K562 (cell line): Measurements from ENCODE around the gene WDR18. TPM values are rescaled to one million over a fixed set of nuclear protein-coding genes. Genes with fewer than 3 reads are reported as not detected.

ENCODE experiments used
- ATAC-seq: fragments of 200-7000 bp; cut with Tn5 transposase; 3 replicates; pipeline ENCODE4 v1.9.1; 2020; ENCODE audit warnings: moderate library complexity
- BruUV-seq: library from RNA; stranded (reverse); fragments of 400-500 nt; replicated peaks from 2 replicates; lab custom pipeline; 2021; lab: Mats Ljungman, UMichigan
- CTCF ChIA-PET: fragments of 300-600 bp; formaldehyde crosslinking; extraction: SDS; loops from one replicate; lab custom pipeline; 2021; ENCODE audit warnings: low intra/inter-chr PET ratio; lab: Yijun Ruan, JAX
- POLR2A ChIA-PET: fragments of 300-600, 350-650 bp; sonication (Branson Sonifier 250); formaldehyde crosslinking; extraction: SDS; loops from one replicate; lab custom pipeline; 2021; ENCODE audit warnings: antibody characterized with exemption, inconsistent platforms; lab: Yijun Ruan, JAX
- DNase-seq, 4 experiments: peaks; one replicate each; pipeline versions ENCODE4 v3.0.0 to v3.0.0-alpha.2; 2011 to 2018; ENCODE audit warnings: low spot score in 3 of 4, mixed read lengths in 3 of 4; ENCODE audit errors: extremely low read depth in 1 of 4
- FAIRE-seq: peaks from 2 replicates; lab custom pipeline; 2011; peaks lifted over from hg19 to GRCh38; lab: Jason Lieb, UNC
- H2AFZ ChIP-seq: 2 replicates; pipeline ENCODE4 v1.6.0; 2011; ENCODE audit warnings: low read depth, low read length, control low read depth, inconsistent platforms
- H3K27ac ChIP-seq: fragments of 200-600 bp; 3 replicates; pipeline ENCODE4 v1.8.0; 2011; ENCODE audit warnings: low read depth, mild to moderate bottlenecking, control low read depth, inconsistent platforms, low read length, moderate library complexity, mixed read lengths; ENCODE audit errors: extremely low read depth
- H3K27me3 ChIP-seq, 2 experiments: fragments of 300-600 bp in 1 of 2; 2 replicates in 1 of 2; 3 replicates in 1 of 2; pipeline versions ENCODE4 v1.6.0 to v1.8.0; 2011; ENCODE audit warnings: inconsistent platforms in 2 of 2, low read length in 2 of 2, mild to moderate bottlenecking in 1 of 2, mixed read lengths in 1 of 2, moderate library complexity in 1 of 2; ENCODE audit not compliant: control insufficient read depth in 2 of 2, insufficient read depth in 2 of 2
- H3K36me3 ChIP-seq: fragments of 300-600 bp; 3 replicates; pipeline ENCODE4 v1.8.0; 2011; ENCODE audit warnings: mild to moderate bottlenecking, low read length, inconsistent platforms; ENCODE audit not compliant: control insufficient read depth, insufficient read depth
- H3K4me1 ChIP-seq, 2 experiments: fragments of 200-600 bp in 1 of 2; replicated peaks in 1 of 2; 2 replicates in 1 of 2; 3 replicates in 1 of 2; pipeline versions ENCODE4 v1.5.1 to v1.8.0; 2011; ENCODE audit warnings: inconsistent platforms in 2 of 2, low read length in 2 of 2, mild to moderate bottlenecking in 1 of 2, mixed read lengths in 1 of 2, moderate library complexity in 1 of 2; ENCODE audit not compliant: control insufficient read depth in 2 of 2, insufficient read depth in 2 of 2
- H3K4me2 ChIP-seq: 2 replicates; pipeline ENCODE4 v1.6.1; 2011; ENCODE audit warnings: low read length, control low read depth, inconsistent platforms, mixed read lengths; ENCODE audit not compliant: insufficient read depth
- H3K4me3 ChIP-seq: fragments of 200-600 bp; sonication (generic), shearing (Covaris generic); 2 replicates; pipeline ENCODE4 v1.5.1; 2016; ENCODE audit warnings: control low read depth, inconsistent platforms
- H3K79me2 ChIP-seq: fragments of 200-600 bp; 3 replicates; pipeline ENCODE4 v1.8.0; 2011; ENCODE audit warnings: low read length, inconsistent platforms; ENCODE audit not compliant: control insufficient read depth, insufficient read depth
- H3K9ac ChIP-seq, 2 experiments: 2 replicates each; pipeline versions ENCODE4 v1.6.0 to v1.6.1; 2011; ENCODE audit warnings: low read depth in 2 of 2, low read length in 2 of 2, control low read depth in 1 of 2, inconsistent platforms in 1 of 2, mild to moderate bottlenecking in 1 of 2, mixed read lengths in 1 of 2; ENCODE audit not compliant: insufficient read depth in 1 of 2
- H3K9me1 ChIP-seq: one replicate; pipeline ENCODE4 v1.6.0; 2011; ENCODE audit warnings: inconsistent platforms, mild to moderate bottlenecking, low read length, moderate library complexity; ENCODE audit not compliant: control insufficient read depth, insufficient read depth
- H3K9me3 ChIP-seq: replicated peaks from 2 replicates; pipeline ENCODE4 v1.5.1; 2011; ENCODE audit warnings: low read depth, low read length, inconsistent platforms; ENCODE audit not compliant: control insufficient read depth, insufficient read depth
- H4K20me1 ChIP-seq: replicated peaks from 2 replicates; pipeline ENCODE4 v1.6.1; 2011; ENCODE audit warnings: low read length, inconsistent platforms, mixed read lengths; ENCODE audit not compliant: control insufficient read depth, insufficient read depth
- ARID1B ChIP-seq: fragments of 450-650 bp; IDR thresholded peaks from 2 replicates; pipeline ENCODE4 v1.6.1; 2016; ENCODE audit warnings: antibody characterized with exemption, mild to moderate bottlenecking, inconsistent platforms
- ATF7 ChIP-seq: fragments of 450-650 bp; IDR thresholded peaks from 2 replicates; pipeline ENCODE4 v1.7.1; 2014; ENCODE audit warnings: mild to moderate bottlenecking, moderate library complexity
- GATA2 ChIP-seq: sonication (generic); formaldehyde crosslinking; IDR thresholded peaks from 2 replicates; pipeline ENCODE4 v1.4.0; 2020; ENCODE audit warnings: mild to moderate bottlenecking, missing genetic modification reagents
- HNRNPLL ChIP-seq: fragments of 200-400 bp; formaldehyde crosslinking; IDR thresholded peaks from 2 replicates; pipeline ENCODE4 v1.6.1; 2017; ENCODE audit warnings: low read length, low read depth, mild to moderate bottlenecking; ENCODE audit not compliant: poor library complexity, severe bottlenecking
- JUN ChIP-seq, 2 experiments: sonication (generic) in 1 of 2; formaldehyde crosslinking in 1 of 2; IDR thresholded peaks; 2 replicates each; pipeline versions ENCODE4 v1.6.1 to v1.8.0; 2012 to 2022; ENCODE audit warnings: borderline replicate concordance in 2 of 2, mild to moderate bottlenecking in 2 of 2, improper control_type of control experiment in 1 of 2, low read depth in 1 of 2, low read length in 1 of 2, missing genetic modification reagents in 1 of 2
- KLF1 ChIP-seq: fragments of 450-650 bp; IDR thresholded peaks from 2 replicates; pipeline ENCODE4 v1.6.1; 2016; ENCODE audit warnings: missing genetic modification characterization, missing compliant biosample characterization
- MXI1 ChIP-seq: IDR thresholded peaks from 2 replicates; pipeline ENCODE4 v1.6.1; 2011; ENCODE audit warnings: low read depth, mild to moderate bottlenecking, improper control_type of control experiment, low read length
- NR2C1 ChIP-seq, 2 experiments: fragments of 450-650 bp; IDR thresholded peaks; 2 replicates each; pipeline ENCODE4 v1.6.1; 2017; ENCODE audit warnings: mild to moderate bottlenecking in 2 of 2, antibody characterized with exemption in 1 of 2, inconsistent platforms in 1 of 2, missing compliant biosample characterization in 1 of 2, missing genetic modification characterization in 1 of 2
- SMAD1 ChIP-seq: fragments of 150-350 bp; IDR thresholded peaks from 2 replicates; pipeline ENCODE4 v1.6.1; 2014; ENCODE audit warnings: low read length, low read depth; ENCODE audit not compliant: partially characterized antibody
- SMARCA5 ChIP-seq: fragments of 450-650 bp; IDR thresholded peaks from 2 replicates; pipeline ENCODE4 v1.6.1; 2016
- TCF7 ChIP-seq: sonication (generic); IDR thresholded peaks from 2 replicates; pipeline ENCODE4 v1.6.1; 2016; ENCODE audit warnings: antibody characterized with exemption, borderline replicate concordance
- ZNF212 ChIP-seq: fragments of 450-650 bp; formaldehyde crosslinking; IDR thresholded peaks from 2 replicates; pipeline ENCODE4 v1.4.0; 2020; ENCODE audit warnings: mild to moderate bottlenecking
- ZNF232 ChIP-seq: sonication (generic); formaldehyde crosslinking; IDR thresholded peaks from 2 replicates; pipeline ENCODE4 v1.8.0; 2022; ENCODE audit warnings: mild to moderate bottlenecking, missing genetic modification reagents
- WGBS: fragments of 100-300 bp; shearing (Covaris generic); methylation state at CpG from one replicate; pipeline ENCODE4 v1.1.6; 2016; ENCODE audit warnings: low coverage, mixed read lengths; ENCODE audit not compliant: insufficient coverage; ENCODE audit errors: missing lambda C conversion rate; 5-methylcytosine and 5-hydroxymethylcytosine counted together
- in situ Hi-C: fragments of 300-500 bp; cut with MboI; formaldehyde crosslinking; loops from 4 replicates; pipeline ENCODE4 v1.15.0; 2018; ENCODE audit warnings: inconsistent platforms, mixed read lengths
- intact Hi-C: fragments of 100-400 bp; cut with micrococcal nuclease; formaldehyde crosslinking; loops from 2 replicates; pipeline ENCODE4 v1.14.2; 2022
- polyA plus RNA-seq, 8 experiments: library from polyadenylated mRNA; depleted of rRNA in 4 of 8; stranded (reverse) in 5 of 8; unstranded in 3 of 8; fragments of >200 nt; fragmentation: Nextera tagmentation in 2 of 8; fragmentation: Illumina TruSeq in 1 of 8; extraction: Ambion mirVana in 2 of 8; extraction: Trizol in 1 of 8; gene quantifications; 2 replicates each; pipeline versions ENCODE4 v1.2.1 to v1.2.3, GENCODE V29; 2011 to 2014; ENCODE audit warnings: inconsistent platforms in 1 of 8, missing spikeins in 1 of 8
- total RNA-seq, 7 experiments: library from RNA; depleted of rRNA in 6 of 7; stranded (reverse); fragments of >200 nt in 6 of 7; fragmentation: Illumina TruSeq in 2 of 7; extraction: Trizol in 2 of 7; gene quantifications; 2 replicates each; pipeline versions ENCODE4 v1.2.1 to v1.2.3, GENCODE V29; 2011 to 2021; ENCODE audit warnings: low replicate concordance in 1 of 7
- TF ChIP-seq, protein P1 (sequence below): sonication (generic); formaldehyde crosslinking; IDR thresholded peaks from 2 replicates; pipeline ENCODE4 v1.8.0; 2023; ENCODE audit warnings: mild to moderate bottlenecking, missing genetic modification reagents
- TF ChIP-seq, protein P2 (sequence below): sonication (generic); formaldehyde crosslinking; IDR thresholded peaks from 2 replicates; pipeline ENCODE4 v1.8.0; 2023; ENCODE audit warnings: mild to moderate bottlenecking, missing genetic modification reagents

WDR18 gene
- total and polyA plus RNA-seq, 9 of the 15 experiments (the other 6 are each of a cell fraction or from before 2014, with no cell fraction given), result 0.65 to 181 (median 30.1) TPM

DNA sequence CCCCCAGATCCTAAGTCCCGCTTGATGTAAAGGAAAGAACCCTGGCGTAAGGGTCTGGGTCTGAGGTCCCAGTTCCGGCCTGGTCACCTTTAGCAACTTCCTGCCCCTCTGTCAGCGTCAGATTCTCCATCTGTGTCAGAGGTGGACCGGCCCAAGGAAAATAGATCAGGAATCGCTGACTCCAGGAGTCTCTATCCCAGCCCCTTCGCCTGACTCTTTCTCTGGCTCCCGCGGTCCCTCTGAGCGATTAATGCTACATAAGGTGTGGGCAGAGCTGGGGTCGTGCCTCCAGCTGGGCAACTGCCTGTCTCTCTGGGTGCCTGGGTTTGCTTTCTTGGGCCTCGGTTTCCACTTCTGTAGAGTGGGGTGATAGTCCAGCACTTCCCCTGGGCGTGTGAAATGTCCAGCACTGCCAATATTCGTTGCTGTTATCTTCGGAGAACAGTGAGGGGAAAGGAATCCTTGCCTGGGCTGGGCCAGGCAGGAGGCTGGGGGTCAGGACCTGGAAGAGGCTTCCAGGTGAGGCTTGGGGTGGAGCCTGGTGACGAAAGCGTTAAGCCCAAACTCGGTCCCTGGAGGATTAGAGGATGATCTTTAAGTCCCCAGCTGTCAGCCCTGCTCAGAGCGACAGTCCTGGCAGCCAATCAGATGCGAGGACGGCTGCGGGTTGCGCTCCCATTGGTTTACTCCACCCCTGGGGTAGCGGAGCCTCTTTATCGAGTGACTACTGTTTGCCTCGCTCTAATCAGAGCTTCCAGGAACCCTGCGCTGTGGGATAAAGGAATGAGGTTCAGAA, 56.5 kb downstream of the WDR18 start:
- peak overlapping the region; percentile 55 for H3K4me3 ChIP-seq
- H3K36me3 ChIP-seq, result peaks cover 46% of the 10 kb centered on the region
- in situ Hi-C loops, result no loop called here
- peaks cover 35% of the 10 kb centered on the region for H3K79me2 ChIP-seq
- intact Hi-C loops, result loop anchor here (2.0 to 5.0 kb wide), 3 partner anchors 20 to 62 kb away; partner anchors contain the start of genes GPX4, RNU6-2 and TMEM259
- no peaks in the 10 kb centered on the region for H4K20me1 ChIP-seq
- H3K4me2 ChIP-seq, result peak overlapping the region; percentile 92
- FAIRE-seq (peak; percentile 98), DNase-seq (peak; percentile 92 to 99 (median 96)), ATAC-seq (peak; percentile 68)
- H3K9ac ChIP-seq, result peak overlapping the region; percentile 64 to 91
- CTCF ChIA-PET, result interaction anchor here (1.4 kb wide), 1 partner anchor 119 kb away, joined by 4 read pairs; no protein-coding TSS in a partner anchor
- H3K9me1 ChIP-seq, result no peaks in the 10 kb centered on the region
- no peaks in the 10 kb centered on the region for H3K9me3 ChIP-seq
- WGBS, result 0% methylated on average over 27 of the region's 27 CpGs
- peak overlapping the region; percentile 23; the same call in 1 of the 2 replicates for H2AFZ ChIP-seq
- no peaks in the 10 kb centered on the region for H3K27me3 ChIP-seq
- H3K4me1 ChIP-seq, result peaks cover 39 to 76% of the 10 kb centered on the region in 2 experiments
- H3K27ac ChIP-seq, result peak overlapping the region; percentile 72
- POLR2A ChIA-PET, result interaction anchor here (0.6 to 11.0 kb wide), 8 partner anchors 11 to 228 kb away, joined by 3 to 176 read pairs (median 4); partner anchors contain the start of genes ARHGAP45, CIRBP, CNN2 and RNU6-2
- no TSS peak for BruUV-seq
- TF ChIP-seq ARID1B (peak; percentile 80), MXI1 (0 out of 2 replicates have a peak, but pooled peaks have one; percentile 13), ATF7 (peak; percentile 78), ZNF212 (no peak), ZNF232 (CRISPR knock-in tag) (no peak), TCF7 (no peak), GATA2 (CRISPR knock-in tag) (peak; percentile 14; the same call in 1 of the 2 replicates), HNRNPLL (no peak), JUN (IDR thresholded peaks at IDR 0.05; ENCODE audit: borderline replicate concordance, low read depth, low read length) (peak; percentile 51; the same call in 1 of the 2 replicates), JUN (CRISPR knock-in tag; IDR thresholded peaks at IDR 0.05; ENCODE audit: borderline replicate concordance) (no peak), SMAD1 (no peak), KLF1 (tag) (0 out of 2 replicates have a peak, but pooled peaks have one; percentile 19), NR2C1 (IDR thresholded peaks at IDR 0.05) (peak; percentile 11; the same call in 1 of the 2 replicates), NR2C1 (tag; IDR thresholded peaks at IDR 0.05) (no peak), SMARCA5 (peak; percentile 99)
- TF ChIP-seq, protein P1, sequence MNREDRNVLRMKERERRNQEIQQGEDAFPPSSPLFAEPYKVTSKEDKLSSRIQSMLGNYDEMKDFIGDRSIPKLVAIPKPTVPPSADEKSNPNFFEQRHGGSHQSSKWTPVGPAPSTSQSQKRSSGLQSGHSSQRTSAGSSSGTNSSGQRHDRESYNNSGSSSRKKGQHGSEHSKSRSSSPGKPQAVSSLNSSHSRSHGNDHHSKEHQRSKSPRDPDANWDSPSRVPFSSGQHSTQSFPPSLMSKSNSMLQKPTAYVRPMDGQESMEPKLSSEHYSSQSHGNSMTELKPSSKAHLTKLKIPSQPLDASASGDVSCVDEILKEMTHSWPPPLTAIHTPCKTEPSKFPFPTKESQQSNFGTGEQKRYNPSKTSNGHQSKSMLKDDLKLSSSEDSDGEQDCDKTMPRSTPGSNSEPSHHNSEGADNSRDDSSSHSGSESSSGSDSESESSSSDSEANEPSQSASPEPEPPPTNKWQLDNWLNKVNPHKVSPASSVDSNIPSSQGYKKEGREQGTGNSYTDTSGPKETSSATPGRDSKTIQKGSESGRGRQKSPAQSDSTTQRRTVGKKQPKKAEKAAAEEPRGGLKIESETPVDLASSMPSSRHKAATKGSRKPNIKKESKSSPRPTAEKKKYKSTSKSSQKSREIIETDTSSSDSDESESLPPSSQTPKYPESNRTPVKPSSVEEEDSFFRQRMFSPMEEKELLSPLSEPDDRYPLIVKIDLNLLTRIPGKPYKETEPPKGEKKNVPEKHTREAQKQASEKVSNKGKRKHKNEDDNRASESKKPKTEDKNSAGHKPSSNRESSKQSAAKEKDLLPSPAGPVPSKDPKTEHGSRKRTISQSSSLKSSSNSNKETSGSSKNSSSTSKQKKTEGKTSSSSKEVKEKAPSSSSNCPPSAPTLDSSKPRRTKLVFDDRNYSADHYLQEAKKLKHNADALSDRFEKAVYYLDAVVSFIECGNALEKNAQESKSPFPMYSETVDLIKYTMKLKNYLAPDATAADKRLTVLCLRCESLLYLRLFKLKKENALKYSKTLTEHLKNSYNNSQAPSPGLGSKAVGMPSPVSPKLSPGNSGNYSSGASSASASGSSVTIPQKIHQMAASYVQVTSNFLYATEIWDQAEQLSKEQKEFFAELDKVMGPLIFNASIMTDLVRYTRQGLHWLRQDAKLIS (CRISPR knock-in tag), result 0 out of 2 replicates have a peak, but pooled peaks have one; percentile 42
- TF ChIP-seq, protein P2, sequence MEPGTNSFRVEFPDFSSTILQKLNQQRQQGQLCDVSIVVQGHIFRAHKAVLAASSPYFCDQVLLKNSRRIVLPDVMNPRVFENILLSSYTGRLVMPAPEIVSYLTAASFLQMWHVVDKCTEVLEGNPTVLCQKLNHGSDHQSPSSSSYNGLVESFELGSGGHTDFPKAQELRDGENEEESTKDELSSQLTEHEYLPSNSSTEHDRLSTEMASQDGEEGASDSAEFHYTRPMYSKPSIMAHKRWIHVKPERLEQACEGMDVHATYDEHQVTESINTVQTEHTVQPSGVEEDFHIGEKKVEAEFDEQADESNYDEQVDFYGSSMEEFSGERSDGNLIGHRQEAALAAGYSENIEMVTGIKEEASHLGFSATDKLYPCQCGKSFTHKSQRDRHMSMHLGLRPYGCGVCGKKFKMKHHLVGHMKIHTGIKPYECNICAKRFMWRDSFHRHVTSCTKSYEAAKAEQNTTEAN (CRISPR knock-in tag), result 0 out of 2 replicates have a peak, but pooled peaks have one; percentile 83
